Heart left ventricle (tissue), 16 donors: Measurements from ENCODE around the gene VPS33B. TPM values are rescaled to one million over a fixed set of nuclear protein-coding genes. Genes with fewer than 3 reads are reported as not detected.
"Not testable (repeated sequence)": the region's sequence is repeated elsewhere in the genome, so short reads cannot be mapped to it uniquely, and the experiment has no call there.

Experiments
- ATAC-seq, 4 donors: fragments of 200-7000 bp; cut with Tn5 transposase; one replicate each; pipeline ENCODE4 v1.9.1; 2020 to 2022; ENCODE audit warnings: moderate library complexity in 4 of 4, mild to moderate bottlenecking in 3 of 4, moderate number of reproducible peaks in 1 of 4
- DNase-seq, 5 donors: peaks; one replicate each; pipeline ENCODE4 v3.0.0-alpha.2; 2020
- H3K27ac ChIP-seq, 12 donors: fragments of 200-600 bp; sonication (generic) in 4 of 12; one replicate each; pipeline versions ENCODE4 v1.5.0 to v1.8.0; 2016 to 2022; ENCODE audit warnings: mild to moderate bottlenecking in 2 of 12
- H3K27me3 ChIP-seq, 9 donors: fragments of 200-600 bp; sonication (generic) in 2 of 9; one replicate each; pipeline versions ENCODE4 v1.5.1 to v1.8.0; 2016 to 2022; ENCODE audit warnings: mild to moderate bottlenecking in 3 of 9
- H3K36me3 ChIP-seq, 9 donors: fragments of 200-600 bp; sonication (generic) in 2 of 9; one replicate each; pipeline versions ENCODE4 v1.5.0 to v1.8.0; 2018 to 2022; ENCODE audit warnings: mild to moderate bottlenecking in 2 of 9
- H3K4me1 ChIP-seq, 12 donors: fragments of 200-600 bp; sonication (generic) in 4 of 12; one replicate each; pipeline versions ENCODE4 v1.5.0 to v1.8.0; 2016 to 2022; ENCODE audit warnings: mild to moderate bottlenecking in 3 of 12
- H3K4me3 ChIP-seq, 12 donors: fragments of 200-600 bp; sonication (generic) in 4 of 12; one replicate each; pipeline versions ENCODE4 v1.5.0 to v1.8.0; 2017 to 2022; ENCODE audit warnings: mild to moderate bottlenecking in 9 of 12, moderate library complexity in 4 of 12
- H3K9me3 ChIP-seq, 12 donors: fragments of 200-600 bp; sonication (generic) in 4 of 12; one replicate each; pipeline versions ENCODE4 v1.5.0 to v1.8.0; 2016 to 2022; ENCODE audit warnings: mild to moderate bottlenecking in 1 of 12
- CTCF ChIP-seq, 12 donors: fragments of 200-600 bp; sonication (generic) in 4 of 12; IDR thresholded peaks; one replicate each; pipeline versions ENCODE4 v1.5.0 to v1.8.0; 2018 to 2022; ENCODE audit warnings: antibody characterized with exemption in 12 of 12, mild to moderate bottlenecking in 5 of 12
- POLR2A ChIP-seq, 2 donors: fragments of 450-650 bp; IDR thresholded peaks; one replicate each; pipeline ENCODE4 v1.6.1; 2017; ENCODE audit warnings: antibody characterized with exemption in 2 of 2, mild to moderate bottlenecking in 2 of 2, moderate library complexity in 2 of 2
- WGBS, 4 donors: extraction: QIAGEN DNeasy Blood & Tissue Kit in 2 of 4; methylation state at CpG; one replicate each; pipeline versions ENCODE4 v1.1.5 to v1.1.7; 2013 to 2018; 5-methylcytosine and 5-hydroxymethylcytosine counted together
- intact Hi-C, 10 donors: fragments of 100-400 bp; cut with DNase I; formaldehyde crosslinking; loops; one replicate each; pipeline versions ENCODE4 v1.11.1 to v1.14.2; 2022
- polyA plus RNA-seq, 2 donors: library from polyadenylated mRNA; stranded (reverse); fragments of 200-250 nt; gene quantifications; one replicate each; pipeline ENCODE4 v1.2.3, GENCODE V29; 2013
- total RNA-seq, 9 donors: library from RNA; depleted of rRNA in 2 of 9; stranded (reverse); fragments of >200 nt in 2 of 9; fragmentation: NEBNext Ultra II Directional in 3 of 9; extraction: Animal tissue kit (Norgen Biotek cat#: 25700) in 3 of 9; gene quantifications; one replicate each; pipeline versions ENCODE4 v1.1.0 to v1.2.4, GENCODE V29; 2016 to 2023
- donor health status: ischemic (EF 13 %, LVEDD 7.1; RV severe dilation, severe dysfunction).
- donor health status: healthy with polysubstance abuse.
- donor health status: DM: no; HTN: yes; CAD: no.
- donor health status: DM: no; HTN: no; CAD: no.
- donor health status: ischemic (EF 25% LVEDD 6.9; RV normal size, moderate dysfunction).
- donor health status: ischemic (EF 25% LVEDD 5.7; RV mildly dilated, moderate dysfunction).
- donor health status: healthy.
- donor health status: DM: yes; HTN: yes; CAD: no.
- donor health status: ischemic (EF 35%, LVEDD 5.7; RV mildly dilated, moderate dysfunction).
- donor health status: nonischemic (EF 11% LVEDD 7.7; RV severe dilation, severe dysfunction).
- donor health status: DM: yes; HTN: yes; CAD: no.
- donor health status: PGD.
- donor health status: ischemic (EF 29% LVEDD 5.4; RV normal size, mild dysfunction).
- donor health status: nonischemic (EF 23%, LVEDD 6.1; RV moderate dilation, normal function).

VPS33B gene
- total and polyA plus RNA-seq, 11 donors: 2.9 to 8.2 (median 5.7) TPM

DNA sequence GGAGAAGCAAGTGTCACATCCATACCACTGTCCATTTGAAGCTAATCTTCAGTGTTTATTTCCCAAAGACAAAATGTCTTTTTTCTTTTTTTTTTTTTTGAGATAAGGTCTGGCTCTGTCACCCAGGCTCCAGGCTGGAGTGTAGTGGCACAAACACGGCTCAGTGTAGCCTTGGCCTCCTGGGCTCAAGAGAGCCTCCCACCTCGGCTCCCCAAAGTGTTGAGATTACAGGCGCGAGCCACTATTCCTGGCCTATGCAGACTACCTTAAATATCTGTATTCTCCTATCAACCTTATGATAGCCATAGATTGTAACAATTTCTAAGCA, 27.7 kb upstream of the VPS33B start:
- Histone ChIP-seq H3K4me3 (no peak overlapping the region), H3K27ac (no peak overlapping the region), H3K4me1 (peaks cover 0 to 10% (median 0%) of the 10 kb centered on the region in 12 donors), H3K27me3 (peaks cover 0 to 11% (median 0%) of the 10 kb centered on the region in 9 donors), H3K9me3 (no peaks in the 10 kb centered on the region), H3K36me3 (no peaks in the 10 kb centered on the region)
- intact Hi-C loops: loop anchor here in 6 of 10 donors (2.0 to 10.0 kb wide), 3 partner anchors 93 to 95 kb away; no protein-coding TSS in a partner anchor
- DNase-seq (no peak), ATAC-seq (peak; percentile 18 to 43 (median 19))
- WGBS, 4 donors: 47 to 59% (median 55%) methylated on average over 4 of the region's 4 CpGs
- TF ChIP-seq POLR2A (IDR thresholded peaks at IDR 0.05): no peak
- TF ChIP-seq CTCF (IDR thresholded peaks at IDR 0.05): peak in 1 of 12 donors; percentile 5

DNA sequence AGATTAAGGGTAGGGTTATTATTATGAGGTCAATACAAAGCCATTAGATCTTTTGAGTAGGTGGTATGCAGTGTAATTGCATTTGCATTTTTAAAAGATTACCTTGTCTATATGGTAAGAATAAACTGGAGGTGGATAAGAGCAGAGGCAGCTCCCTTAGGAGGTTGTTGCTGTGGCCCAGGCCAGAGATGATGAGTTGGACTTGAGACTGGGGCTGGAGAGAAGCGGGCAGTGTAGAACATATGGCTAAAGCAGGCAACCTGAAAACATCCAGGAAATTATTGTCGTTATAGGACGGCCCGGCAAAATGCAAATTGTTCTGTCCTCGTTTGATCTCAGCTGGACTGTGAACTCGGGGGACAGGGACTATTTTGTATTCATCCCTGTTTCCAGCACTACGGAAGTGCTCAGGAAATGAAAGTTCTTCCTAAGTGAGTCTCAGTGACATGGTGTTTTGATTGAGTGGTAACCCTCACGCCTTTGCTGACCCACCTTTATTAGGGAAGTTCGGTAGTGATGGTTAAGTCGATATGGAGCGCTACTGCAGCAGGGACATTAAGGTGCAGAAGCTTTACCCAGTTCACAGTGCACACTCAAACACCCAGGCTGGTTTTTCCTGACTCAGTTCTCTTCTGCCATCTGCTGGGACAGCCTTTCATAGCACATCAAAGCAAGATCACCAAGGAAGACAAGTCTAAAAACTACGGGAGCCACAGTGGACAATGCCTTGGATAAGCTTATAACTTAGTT, 27.2 kb upstream of the VPS33B start:
- TF ChIP-seq CTCF (IDR thresholded peaks at IDR 0.05): peak; percentile 46 to 75 (median 58)
- TF ChIP-seq POLR2A (IDR thresholded peaks at IDR 0.05): no peak
- Histone ChIP-seq H3K27me3 (peaks cover 0 to 11% (median 0%) of the 10 kb centered on the region in 9 donors), H3K36me3 (no peaks in the 10 kb centered on the region), H3K9me3 (no peaks in the 10 kb centered on the region), H3K4me1 (peaks cover 0 to 10% (median 0%) of the 10 kb centered on the region in 12 donors), H3K4me3 (no peak overlapping the region), H3K27ac (no peak overlapping the region)
- DNase-seq (peak in 3 of 5 donors; percentile 39 to 51 (median 48)), ATAC-seq (peak; percentile 47 to 93 (median 86))
- WGBS, 4 donors: 21 to 28% (median 24%) methylated on average over 12 of the region's 12 CpGs
- intact Hi-C loops: loop anchor here (2.0 to 10.0 kb wide), 4 partner anchors 87 to 95 kb away; no protein-coding TSS in a partner anchor

DNA sequence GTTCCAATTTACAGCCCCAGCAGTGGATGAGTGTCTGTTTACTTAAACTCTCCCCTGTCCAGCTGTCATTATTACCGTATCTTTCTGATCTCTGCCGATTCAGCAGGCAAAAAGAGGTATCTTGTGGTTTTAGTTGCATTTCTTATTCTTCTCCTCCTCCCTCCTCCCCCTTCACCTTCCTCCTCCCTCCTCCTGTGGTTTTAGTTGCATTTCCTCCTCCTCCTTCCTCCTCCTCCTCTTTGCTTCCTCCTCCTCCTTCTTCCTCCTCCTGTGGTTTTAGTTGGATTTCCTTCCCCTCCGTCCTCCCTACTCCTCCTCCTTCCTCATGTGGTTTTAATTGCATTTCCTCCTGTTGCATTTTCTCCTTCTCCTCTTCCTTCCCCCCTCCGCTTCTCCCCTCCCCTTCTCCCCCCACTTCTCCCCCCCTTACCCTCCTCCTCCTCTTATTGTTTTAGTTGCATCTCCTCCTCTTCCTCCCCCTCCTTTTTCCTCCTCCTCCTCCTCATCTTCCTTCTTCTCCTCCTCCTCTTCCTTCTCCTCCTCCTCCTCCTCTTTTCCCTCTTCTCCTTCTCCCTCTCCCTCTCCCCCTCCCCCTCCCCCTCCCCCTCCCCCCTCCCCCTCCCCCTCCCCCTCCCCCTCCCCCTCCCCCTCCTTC, 25.3 kb upstream of the VPS33B start:
- TF ChIP-seq POLR2A (IDR thresholded peaks at IDR 0.05) (no peak), CTCF (IDR thresholded peaks at IDR 0.05) (no peak)
- H3K27ac ChIP-seq: no peak overlapping the region
- intact Hi-C loops: loop anchor here in 4 of 10 donors (2.0 to 5.0 kb wide), 3 partner anchors 85 to 91 kb away; no protein-coding TSS in a partner anchor
- WGBS, 4 donors: 23 to 49% (median 30%) methylated on average over 3 to 4 of the region's 4 CpGs
- ATAC-seq (no peak), DNase-seq (no peak)
- no peaks in the 10 kb centered on the region for H3K36me3 ChIP-seq
- no peak overlapping the region for H3K4me3 ChIP-seq
- peaks cover 0 to 5% (median 0%) of the 10 kb centered on the region in 9 donors for H3K27me3 ChIP-seq
- H3K4me1 ChIP-seq: peaks cover 0 to 10% (median 0%) of the 10 kb centered on the region in 12 donors
- H3K9me3 ChIP-seq: no peaks in the 10 kb centered on the region

DNA sequence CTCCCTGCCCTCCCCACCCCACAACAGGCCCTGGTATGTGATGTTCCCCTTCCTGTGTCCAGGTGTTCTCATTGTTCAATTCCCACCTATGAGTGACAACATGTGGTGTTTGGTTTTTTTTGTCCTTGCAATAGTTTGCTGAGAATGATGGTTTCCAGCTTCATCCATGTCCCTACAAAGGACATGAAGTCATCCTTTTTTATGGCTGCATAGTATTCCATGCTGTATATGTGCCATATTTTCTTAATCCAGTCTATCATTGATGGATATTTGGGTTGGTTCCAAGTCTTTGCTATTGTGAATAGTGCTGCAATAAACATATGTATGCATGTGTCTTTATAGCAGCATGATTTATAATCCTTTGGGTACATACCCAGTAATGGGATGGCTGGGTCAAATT, 23.7 kb upstream of the VPS33B start:
- intact Hi-C loops: loop anchor here in 2 of 10 donors (5.0 kb wide), 2 partner anchors 84 to 89 kb away; no protein-coding TSS in a partner anchor
- H3K27me3 ChIP-seq, H3K27ac ChIP-seq, ATAC-seq, H3K4me3 ChIP-seq, H3K4me1 ChIP-seq, H3K9me3 ChIP-seq, DNase-seq, H3K36me3 ChIP-seq: not testable (repeated sequence)
